CD8-positive, alpha-beta memory T cell (primary cell): ENCODE data around the gene SREBF1. TPM values are rescaled to one million over a fixed set of nuclear protein-coding genes. Genes with fewer than 3 reads are reported as not detected.

Experiments
- CTCF ChIA-PET: fragments of 350-600 bp; sonication (Branson Sonifier 250); formaldehyde crosslinking; loops from one replicate; lab custom pipeline; 2021; ENCODE audit warnings: antibody characterized with exemption; lab: Charles Lee
- POLR2A ChIA-PET: fragments of 350-600 bp; sonication (Branson Sonifier 250); formaldehyde crosslinking; loops from one replicate; lab custom pipeline; 2021; ENCODE audit warnings: antibody characterized with exemption; lab: Charles Lee
- DNase-seq, 5 donors: peaks; one replicate each; pipeline versions ENCODE4 v3.0.0 to v3.0.0-alpha.2; 2020 to 2022; ENCODE audit warnings: mixed read lengths in 1 of 5
- H3K27ac ChIP-seq: one replicate; pipeline ENCODE4 v1.7.0; 2013; ENCODE audit warnings: low read depth, mild to moderate bottlenecking, low read length, moderate library complexity
- H3K27me3 ChIP-seq: 2 replicates; pipeline ENCODE4 v1.7.0; 2013; ENCODE audit warnings: low read length, mild to moderate bottlenecking; ENCODE audit not compliant: insufficient read depth, poor library complexity, severe bottlenecking
- H3K36me3 ChIP-seq: 2 replicates; pipeline ENCODE4 v1.7.0; 2013; ENCODE audit warnings: mild to moderate bottlenecking, low read length, moderate library complexity; ENCODE audit not compliant: insufficient read depth
- H3K4me1 ChIP-seq: 2 replicates; pipeline ENCODE4 v1.7.0; 2013; ENCODE audit warnings: mild to moderate bottlenecking, low read length, moderate library complexity; ENCODE audit not compliant: insufficient read depth
- H3K4me3 ChIP-seq: 2 replicates; pipeline ENCODE4 v1.7.0; 2013; ENCODE audit warnings: mild to moderate bottlenecking, low read length
- H3K9me3 ChIP-seq: 2 replicates; pipeline ENCODE4 v1.7.0; 2013; ENCODE audit warnings: mild to moderate bottlenecking, low read length
- H3K27ac Mint-ChIP-seq, 8 donors: one replicate each; pipeline ENCODE4 v1.8.0; 2020 to 2021; ENCODE audit warnings: mixed read lengths in 8 of 8, mild to moderate bottlenecking in 6 of 8, inconsistent platforms in 3 of 8, moderate library complexity in 3 of 8
- H3K27me3 Mint-ChIP-seq, 2 donors: one replicate each; pipeline ENCODE4 v1.8.0; 2020 to 2021; ENCODE audit warnings: mixed read lengths in 2 of 2, mild to moderate bottlenecking in 1 of 2, moderate library complexity in 1 of 2
- H3K36me3 Mint-ChIP-seq, 3 donors: one replicate each; pipeline ENCODE4 v1.8.0; 2020 to 2021; ENCODE audit warnings: mixed read lengths in 3 of 3, inconsistent platforms in 1 of 3, mild to moderate bottlenecking in 1 of 3
- H3K4me1 Mint-ChIP-seq, 3 donors: one replicate each; pipeline ENCODE4 v1.8.0; 2020 to 2021; ENCODE audit warnings: mixed read lengths in 3 of 3, inconsistent platforms in 1 of 3, mild to moderate bottlenecking in 1 of 3
- H3K4me3 Mint-ChIP-seq, 7 donors: one replicate each; pipeline ENCODE4 v1.8.0; 2020 to 2021; ENCODE audit warnings: mixed read lengths in 7 of 7, mild to moderate bottlenecking in 6 of 7, moderate library complexity in 4 of 7, inconsistent platforms in 2 of 7
- H3K9me3 Mint-ChIP-seq, 5 donors: one replicate each; pipeline ENCODE4 v1.8.0; 2020 to 2022; ENCODE audit warnings: mixed read lengths in 5 of 5, mild to moderate bottlenecking in 3 of 5, moderate library complexity in 2 of 5, inconsistent platforms in 1 of 5
- polyA plus RNA-seq: library from polyadenylated mRNA; unstranded; fragments of 300-500 nt; fragmentation: Illumina TruSeq; gene quantifications from one replicate; pipeline ENCODE4 v1.2.3, GENCODE V29; 2021
- total RNA-seq, 2 experiments: library from RNA; stranded (reverse); gene quantifications; one replicate each; pipeline ENCODE4 v1.2.3, GENCODE V29; 2021

SREBF1 gene
- total and polyA plus RNA-seq, 3 experiments from 2014 or later, result 16.4 to 29.6 (median 27.2) TPM

DNA sequence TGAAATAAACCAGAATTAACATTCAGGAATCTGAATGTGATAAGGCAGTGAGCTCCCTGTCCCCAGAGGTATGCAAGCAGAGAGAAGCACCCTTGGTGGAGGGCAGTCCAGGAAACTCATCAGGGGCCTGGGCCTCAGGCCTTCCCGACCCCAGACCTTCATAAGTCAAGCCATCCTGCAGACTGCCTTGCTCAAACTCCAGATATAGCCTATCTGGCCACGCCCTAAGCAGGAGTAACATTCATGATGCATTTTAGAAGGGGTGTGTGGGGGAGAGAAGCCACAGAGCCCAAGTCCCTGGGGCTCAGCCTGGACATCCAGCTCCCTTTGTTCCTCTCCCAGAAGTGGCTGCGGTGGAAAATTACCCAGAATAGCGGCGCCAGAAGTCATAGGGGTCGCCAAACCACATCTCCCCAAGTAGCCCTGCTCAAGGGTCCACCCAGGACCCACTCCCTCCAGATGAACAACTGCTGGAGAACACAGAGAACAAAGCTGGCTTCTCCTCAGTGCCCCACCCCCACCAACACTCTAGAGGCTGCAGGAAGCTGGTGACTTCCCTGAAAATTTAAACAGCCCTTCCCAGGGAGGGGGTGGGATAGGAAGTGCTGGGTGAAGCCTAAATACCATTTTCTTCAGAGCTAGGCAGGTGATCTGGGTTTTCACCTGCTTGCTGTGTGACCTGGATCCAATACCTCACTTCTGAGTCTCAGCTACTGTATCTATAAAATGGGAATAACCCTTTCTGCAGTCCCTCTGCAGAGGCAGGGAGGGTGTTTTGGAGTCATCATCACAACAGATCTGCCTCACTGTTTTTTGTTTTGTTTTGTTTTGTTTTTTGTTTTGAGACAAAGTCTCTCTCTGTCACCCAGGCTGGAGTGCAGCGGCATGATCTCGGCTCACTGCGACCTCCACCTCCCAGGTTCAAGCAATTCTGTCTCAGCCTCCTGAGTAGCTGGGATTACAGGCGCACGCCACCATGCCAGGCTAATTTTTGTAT is 1.5 kb upstream of the SREBF1 start:
- DNase-seq, result no peak
- Mint-ChIP-seq H3K4me3 (peak overlapping the region; percentile 74 to 94 (median 88)), H3K4me1 (peaks cover 50 to 67% (median 52%) of the 10 kb centered on the region in 3 donors), H3K27ac (peak overlapping the region in 7 of 8 donors; percentile 95 to 99 (median 98)), H3K9me3 (peaks cover 0 to 3% (median 0%) of the 10 kb centered on the region in 5 donors), H3K27me3 (peaks cover 0 to 7% of the 10 kb centered on the region in 2 donors), H3K36me3 (peaks cover 0 to 6% (median 0%) of the 10 kb centered on the region in 3 donors)
- no peak overlapping the region for H3K4me3 ChIP-seq
- no peaks in the 10 kb centered on the region for H3K36me3 ChIP-seq
- CTCF ChIA-PET, result interaction anchor here (0.9 to 1.3 kb wide), 3 partner anchors 11 to 25 kb away, joined by 4 to 5 read pairs (median 5); no protein-coding TSS in a partner anchor
- H3K27ac ChIP-seq, result peak overlapping the region; percentile 97
- no peaks in the 10 kb centered on the region for H3K27me3 ChIP-seq
- H3K4me1 ChIP-seq, result peaks cover 65% of the 10 kb centered on the region
- H3K9me3 ChIP-seq, result no peaks in the 10 kb centered on the region
- POLR2A ChIA-PET, result interaction anchor here (0.6 to 1.5 kb wide), 4 partner anchors 11 to 18 kb away, joined by 3 to 4 read pairs (median 3); no protein-coding TSS in a partner anchor

DNA sequence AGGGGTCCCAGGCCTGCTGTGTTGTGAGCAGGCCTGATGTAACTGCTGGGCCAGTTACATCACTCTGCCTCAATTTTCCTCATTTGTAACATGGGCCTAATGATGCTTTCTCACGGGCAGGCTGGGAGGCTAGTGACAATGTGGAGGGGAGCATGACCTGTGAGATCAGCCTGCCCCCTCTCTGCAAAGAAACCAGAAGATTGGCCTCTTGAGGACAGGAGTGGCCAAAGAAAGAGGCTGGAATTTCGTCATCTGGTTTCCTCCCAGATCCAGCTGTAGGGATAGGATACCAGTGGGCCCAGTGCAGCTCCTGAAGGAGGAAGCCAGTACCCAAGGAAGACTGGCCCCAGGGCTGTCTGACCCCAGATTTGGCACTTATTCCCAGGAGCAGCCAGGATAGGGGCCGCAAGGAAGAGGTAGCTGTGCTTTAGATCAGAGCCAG is 615 bp upstream of the SREBF1 start:
- H3K4me1 Mint-ChIP-seq, result peaks cover 51 to 68% (median 54%) of the 10 kb centered on the region in 3 donors
- no peak for DNase-seq
- peak overlapping the region; percentile 86 to 94 (median 88) for H3K4me3 Mint-ChIP-seq
- no peaks in the 10 kb centered on the region for H3K9me3 ChIP-seq
- ChIA-PET CTCF (interaction anchor here (1.1 to 1.3 kb wide), 2 partner anchors 12 to 25 kb away, joined by 5 read pairs; no protein-coding TSS in a partner anchor), POLR2A (interaction anchor here (0.6 to 1.7 kb wide), 5 partner anchors 12 to 155 kb away, joined by 3 to 23 read pairs (median 4); partner anchors contain the start of gene RAI1)
- H3K27me3 ChIP-seq, result no peaks in the 10 kb centered on the region
- H3K36me3 ChIP-seq, result no peaks in the 10 kb centered on the region
- peaks cover 0 to 7% (median 0%) of the 10 kb centered on the region in 3 donors for H3K36me3 Mint-ChIP-seq
- H3K4me3 ChIP-seq, result peak overlapping the region; percentile 47
- peak overlapping the region; percentile 97 for H3K27ac ChIP-seq
- peak overlapping the region; percentile 89 to 99 (median 97) for H3K27ac Mint-ChIP-seq
- H3K27me3 Mint-ChIP-seq, result peaks cover 0 to 7% of the 10 kb centered on the region in 2 donors
- H3K9me3 Mint-ChIP-seq, result peaks cover 0 to 3% (median 0%) of the 10 kb centered on the region in 5 donors
- peaks cover 65% of the 10 kb centered on the region for H3K4me1 ChIP-seq

DNA sequence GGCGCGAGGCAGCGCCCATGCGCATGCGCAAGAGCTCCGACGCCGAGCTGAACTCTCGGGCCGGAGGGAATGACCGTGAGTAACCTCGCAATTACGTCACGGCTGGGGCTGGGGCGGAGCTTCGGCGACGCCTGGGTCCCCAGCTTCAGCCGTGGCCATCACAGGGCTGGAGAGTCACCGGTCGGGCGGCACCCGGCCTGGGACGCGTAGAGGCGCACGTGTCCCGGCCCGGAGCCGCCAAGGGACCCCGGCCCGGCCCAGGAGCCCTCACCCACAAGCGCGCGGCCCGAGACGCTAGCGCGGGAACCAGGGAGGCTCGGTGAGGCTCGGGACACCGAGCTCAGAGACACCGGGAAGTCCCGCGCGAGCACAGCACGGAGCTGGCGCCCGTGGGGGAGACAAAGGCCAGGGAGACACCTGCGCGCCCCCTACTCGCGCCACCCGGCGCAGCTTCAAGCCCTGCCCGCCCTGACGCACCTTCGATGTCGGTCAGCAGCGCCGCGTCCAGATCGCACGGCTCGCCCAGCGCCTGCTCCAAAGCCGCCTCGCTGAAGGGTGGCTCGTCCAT is 452 bp downstream of the SREBF1 start:
- Histone ChIP-seq H3K4me3 (peak overlapping the region; percentile 47), H3K27me3 (no peaks in the 10 kb centered on the region), H3K27ac (peak overlapping the region; percentile 97), H3K9me3 (no peaks in the 10 kb centered on the region), H3K4me1 (peaks cover 65% of the 10 kb centered on the region), H3K36me3 (peaks cover 7% of the 10 kb centered on the region)
- Mint-ChIP-seq H3K4me1 (peaks cover 55 to 72% (median 58%) of the 10 kb centered on the region in 3 donors), H3K27ac (peak overlapping the region; percentile 90 to 99 (median 98)), H3K9me3 (peaks cover 0 to 3% (median 0%) of the 10 kb centered on the region in 5 donors), H3K27me3 (peaks cover 0 to 7% of the 10 kb centered on the region in 2 donors), H3K4me3 (peak overlapping the region; percentile 82 to 94 (median 88)), H3K36me3 (peaks cover 0 to 12% (median 4%) of the 10 kb centered on the region in 3 donors)
- ChIA-PET CTCF (interaction anchor here (0.8 to 3.3 kb wide), 11 partner anchors 9 to 154 kb away, joined by 3 to 21 read pairs (median 6); no protein-coding TSS in a partner anchor), POLR2A (interaction anchor here (0.5 to 2.0 kb wide), 12 partner anchors 9 to 154 kb away, joined by 3 to 23 read pairs (median 5); partner anchors contain the start of genes DRC3, RAI1 and TOM1L2)
- peak; percentile 96 to 98 (median 98) for DNase-seq

DNA sequence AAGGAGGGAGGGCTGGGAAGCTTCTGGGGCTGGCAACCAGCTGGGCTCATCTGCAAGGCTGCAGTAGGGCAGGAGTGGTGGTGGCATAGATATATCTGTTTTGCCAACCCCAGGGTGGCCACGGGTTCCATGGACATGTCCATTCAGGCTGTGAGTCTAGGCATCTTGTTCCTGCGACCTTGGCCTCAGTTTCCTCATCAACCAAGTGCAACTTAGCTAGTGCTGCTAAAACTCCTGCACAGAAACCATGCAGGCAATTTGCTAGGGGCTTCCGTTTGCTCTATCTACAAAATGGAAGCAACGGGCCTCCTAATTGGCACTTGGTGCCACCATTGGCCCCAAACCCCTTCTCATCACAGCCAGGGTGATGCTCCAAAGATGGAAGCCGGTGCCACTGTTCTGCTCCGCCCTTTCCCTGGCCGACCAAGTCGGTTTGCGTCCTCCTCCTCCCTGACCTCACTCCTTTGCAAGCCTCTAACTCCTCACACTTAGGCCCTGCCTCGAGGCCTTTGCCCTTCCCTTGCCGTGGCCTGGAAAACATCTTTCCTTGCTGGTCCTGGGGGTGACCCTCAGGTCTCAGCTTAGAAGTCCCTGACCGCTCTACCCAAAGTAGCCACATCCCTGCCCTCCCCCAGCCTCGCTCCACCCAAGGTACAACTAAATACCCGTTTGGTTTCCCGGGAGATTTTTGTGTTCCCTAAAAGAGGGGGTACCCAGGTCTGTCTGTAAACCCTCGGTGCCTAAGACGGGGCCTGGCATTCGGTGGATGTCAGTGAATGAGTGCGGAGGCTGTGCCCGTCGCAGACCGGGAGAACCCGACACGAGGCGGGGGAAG is 1.2 kb downstream of the SREBF1 start:
- Mint-ChIP-seq H3K36me3 (peaks cover 0 to 16% (median 4%) of the 10 kb centered on the region in 3 donors), H3K4me3 (peak overlapping the region; percentile 82 to 94 (median 88)), H3K27ac (peak overlapping the region; percentile 90 to 99 (median 98)), H3K9me3 (peaks cover 0 to 3% (median 0%) of the 10 kb centered on the region in 5 donors), H3K4me1 (peaks cover 53 to 71% (median 57%) of the 10 kb centered on the region in 3 donors), H3K27me3 (peaks cover 0 to 7% of the 10 kb centered on the region in 2 donors)
- CTCF ChIA-PET, result interaction anchor here (0.8 to 3.3 kb wide), 10 partner anchors 8 to 153 kb away, joined by 3 to 21 read pairs (median 6); no protein-coding TSS in a partner anchor
- Histone ChIP-seq H3K27ac (peak overlapping the region; percentile 97), H3K27me3 (no peaks in the 10 kb centered on the region), H3K9me3 (no peaks in the 10 kb centered on the region), H3K36me3 (peaks cover 7% of the 10 kb centered on the region), H3K4me1 (peaks cover 58% of the 10 kb centered on the region), H3K4me3 (peak overlapping the region; percentile 47)
- no peak for DNase-seq
- POLR2A ChIA-PET, result interaction anchor here (0.5 to 2.0 kb wide), 12 partner anchors 8 to 154 kb away, joined by 3 to 23 read pairs (median 5); partner anchors contain the start of genes DRC3, RAI1 and TOM1L2

DNA sequence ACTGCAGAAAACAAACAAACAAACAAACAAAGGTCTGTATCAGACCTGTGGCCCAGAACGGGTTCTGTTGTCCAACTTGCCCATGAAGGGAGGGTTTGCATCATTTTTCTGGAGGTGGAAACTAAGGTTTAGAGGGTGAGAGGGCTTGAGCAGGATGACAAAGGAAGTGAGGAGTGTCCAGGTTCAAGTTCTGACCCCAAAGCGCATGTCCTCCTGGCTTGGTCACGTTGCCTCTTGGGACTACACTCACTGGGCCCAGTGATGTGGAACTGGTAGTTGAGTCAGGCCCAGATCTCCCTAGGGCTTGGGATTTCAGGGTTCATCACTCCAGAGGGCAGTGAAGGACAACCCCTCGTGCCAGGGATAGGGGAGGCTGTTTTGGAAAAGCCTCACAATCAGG is 1.8 kb downstream of the SREBF1 start:
- H3K4me3 ChIP-seq, result no peak overlapping the region
- DNase-seq, result no peak

DNA sequence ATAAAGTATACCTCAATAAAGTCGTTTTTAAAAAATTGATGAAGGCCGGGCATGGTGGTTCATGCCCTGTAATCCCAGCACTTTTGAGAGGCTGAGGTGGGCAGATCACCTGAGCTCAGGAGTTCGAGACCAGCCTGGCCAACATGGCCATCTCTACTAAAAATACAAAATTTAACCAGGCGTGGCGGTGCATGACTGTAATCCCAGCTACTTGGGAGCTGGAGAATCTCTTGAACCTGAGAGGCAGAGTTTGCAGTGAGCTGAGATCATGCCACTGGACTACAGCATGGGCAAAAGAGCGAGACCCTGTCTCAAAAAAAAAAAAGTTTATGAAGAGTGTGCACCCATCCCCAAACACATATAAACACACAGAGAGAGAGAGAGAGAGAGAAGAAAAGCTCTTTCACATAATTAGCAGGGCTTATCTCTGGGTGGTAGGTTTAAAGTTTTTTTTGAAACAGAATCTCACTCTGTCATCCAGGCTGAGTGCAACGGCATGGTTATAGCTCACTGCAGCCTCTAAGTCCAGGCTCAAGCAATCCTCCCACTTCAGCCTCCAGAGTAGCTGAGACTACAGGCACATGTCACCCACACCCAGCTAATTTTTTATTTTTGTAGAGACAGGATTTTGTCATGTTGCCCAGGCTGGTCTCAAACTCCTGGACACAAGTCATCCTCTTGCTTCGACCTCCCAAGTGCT is 3.0 kb downstream of the SREBF1 start:
- ChIA-PET CTCF (interaction anchor here (1.2 to 3.3 kb wide), 3 partner anchors 12 to 28 kb away, joined by 3 to 21 read pairs (median 3); no protein-coding TSS in a partner anchor), POLR2A (interaction anchor here (0.6 kb wide), 1 partner anchor 676 kb away, joined by 4 read pairs; no protein-coding TSS in a partner anchor)
- Histone ChIP-seq H3K9me3 (no peaks in the 10 kb centered on the region), H3K27me3 (no peaks in the 10 kb centered on the region), H3K36me3 (peaks cover 7% of the 10 kb centered on the region), H3K4me3 (no peak overlapping the region), H3K27ac (peak overlapping the region; percentile 97), H3K4me1 (peaks cover 44% of the 10 kb centered on the region)
- no peak for DNase-seq
- H3K27ac Mint-ChIP-seq, result peak overlapping the region in 7 of 8 donors; percentile 77 to 99 (median 97)
- peak overlapping the region; percentile 5 to 90 (median 87) for H3K4me3 Mint-ChIP-seq
- H3K36me3 Mint-ChIP-seq, result peaks cover 0 to 16% (median 4%) of the 10 kb centered on the region in 3 donors
- H3K9me3 Mint-ChIP-seq, result peaks cover 0 to 3% (median 0%) of the 10 kb centered on the region in 5 donors
- H3K27me3 Mint-ChIP-seq, result peaks cover 0 to 7% of the 10 kb centered on the region in 2 donors
- H3K4me1 Mint-ChIP-seq, result peaks cover 48 to 72% (median 54%) of the 10 kb centered on the region in 3 donors

More for the DNA sequence above, 1.8 kb downstream of the SREBF1 start:
- Histone ChIP-seq H3K9me3 (no peaks in the 10 kb centered on the region), H3K27me3 (no peaks in the 10 kb centered on the region), H3K27ac (peak overlapping the region; percentile 97), H3K4me1 (peaks cover 54% of the 10 kb centered on the region), H3K36me3 (peaks cover 7% of the 10 kb centered on the region)
- peaks cover 0 to 7% of the 10 kb centered on the region in 2 donors for H3K27me3 Mint-ChIP-seq
- H3K9me3 Mint-ChIP-seq, result peaks cover 0 to 3% (median 0%) of the 10 kb centered on the region in 5 donors
- peak overlapping the region; percentile 32 to 90 (median 88) for H3K4me3 Mint-ChIP-seq
- H3K36me3 Mint-ChIP-seq, result peaks cover 0 to 16% (median 4%) of the 10 kb centered on the region in 3 donors
- H3K4me1 Mint-ChIP-seq, result peaks cover 53 to 74% (median 61%) of the 10 kb centered on the region in 3 donors
- ChIA-PET POLR2A (interaction anchor here (2.0 kb wide), 1 partner anchor 11 kb away, joined by 6 read pairs; no protein-coding TSS in a partner anchor), CTCF (interaction anchor here (1.2 to 3.3 kb wide), 3 partner anchors 12 to 22 kb away, joined by 6 to 21 read pairs (median 13); no protein-coding TSS in a partner anchor)
- H3K27ac Mint-ChIP-seq, result peak overlapping the region; percentile 82 to 99 (median 97)
